ENCODE results near the gene OCA2.

Gene OCA2

GRCh38 chr15:27932600-27932999, 166.5 kb downstream of the OCA2 start:
- DNase-seq = no peak

DNA sequence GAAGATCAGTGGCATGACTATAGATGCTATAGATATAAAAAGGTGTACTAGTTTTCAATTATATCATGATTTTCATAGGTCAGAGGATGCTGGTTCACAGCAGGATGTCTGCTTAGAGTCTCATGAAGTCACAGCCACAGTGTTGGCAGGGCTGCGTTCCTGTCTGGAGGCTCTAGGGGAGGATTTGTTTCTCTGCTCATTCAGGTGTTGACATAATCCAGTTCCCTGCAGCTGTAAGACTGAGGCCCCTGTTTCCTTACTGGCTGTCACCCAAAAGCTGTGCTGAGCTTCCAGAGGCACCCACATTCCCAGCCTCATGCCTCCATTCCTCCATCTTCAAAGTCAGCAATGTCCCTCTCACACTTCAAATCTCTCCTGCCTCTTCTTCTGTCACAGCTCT, 170.7 kb downstream of the OCA2 start:
- DNase-seq = no peak

- DNase-seq = no peak
These were observed 186.8 kb downstream of the OCA2 start for GRCh38 chr15:27912283-27912682.

DNA sequence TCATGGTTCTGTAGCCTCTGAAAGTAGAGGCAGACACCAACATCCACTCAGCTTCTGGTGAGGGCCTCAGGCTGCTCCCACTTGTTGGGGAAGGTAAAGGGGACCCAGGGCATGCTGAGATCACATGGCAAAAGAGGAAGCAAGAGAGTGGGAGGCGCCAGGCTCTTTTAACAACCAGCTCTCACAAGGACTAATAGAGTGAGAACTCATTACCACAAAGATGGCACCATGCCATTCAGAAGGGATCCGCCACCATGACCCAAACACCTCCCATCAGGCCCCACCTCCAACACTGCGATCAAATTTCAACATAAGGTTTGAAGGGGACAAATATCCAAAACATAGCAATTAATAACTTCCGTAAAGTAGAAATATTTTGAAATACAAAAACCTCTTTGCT, 192.3 kb downstream of the OCA2 start:
- DNase-seq = no peak

GRCh38 chr15:27903405-27903804, 195.7 kb downstream of the OCA2 start:
- DNase-seq = no peak

- DNase-seq = no peak
These were observed 196.3 kb downstream of the OCA2 start for GRCh38 chr15:27902680-27903385.

- no peak for DNase-seq
These were observed 199.4 kb downstream of the OCA2 start for GRCh38 chr15:27899583-27900285.

DNA sequence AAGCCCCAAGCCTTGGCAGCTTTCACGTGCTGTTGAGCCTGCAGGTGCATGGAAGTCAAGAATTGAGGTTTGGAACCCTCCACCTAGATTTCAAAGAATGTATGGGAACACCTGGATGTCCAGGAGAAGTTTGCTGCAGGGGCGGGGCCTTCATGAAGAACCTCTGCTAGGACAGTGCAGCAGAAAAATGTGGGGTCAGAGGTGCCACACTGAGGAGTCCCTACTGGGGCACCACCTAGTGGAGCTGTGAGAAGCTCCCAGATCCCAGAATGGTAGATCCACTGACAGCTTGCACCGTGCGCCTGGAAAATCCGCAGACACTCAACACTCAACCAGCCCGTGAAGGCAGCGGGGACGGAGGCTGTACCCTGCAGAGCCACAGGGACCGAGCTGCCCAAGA, 201.6 kb downstream of the OCA2 start:
- no peak for DNase-seq

DNA sequence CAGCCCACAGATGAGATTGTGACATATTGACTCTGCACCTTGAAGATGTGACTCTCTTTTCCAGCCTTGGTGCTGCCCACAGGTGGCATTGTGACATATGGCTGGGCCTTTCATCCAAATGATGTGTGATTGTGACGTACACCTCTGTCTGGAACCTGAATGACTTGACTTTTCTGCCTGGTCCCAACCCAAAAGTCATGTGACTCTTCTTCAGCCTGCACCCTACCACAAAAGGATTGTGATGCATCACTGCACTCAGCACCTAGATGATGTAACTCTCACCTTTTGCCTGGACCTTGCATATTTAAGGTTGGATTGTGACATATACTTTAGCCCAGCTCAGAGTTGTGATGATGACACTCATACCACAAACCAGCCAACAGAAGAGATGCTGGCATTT, 204.5 kb downstream of the OCA2 start:
- no peak for DNase-seq

GRCh38 chr15:27889258-27889657, 209.9 kb downstream of the OCA2 start:
- no peak for DNase-seq

DNA sequence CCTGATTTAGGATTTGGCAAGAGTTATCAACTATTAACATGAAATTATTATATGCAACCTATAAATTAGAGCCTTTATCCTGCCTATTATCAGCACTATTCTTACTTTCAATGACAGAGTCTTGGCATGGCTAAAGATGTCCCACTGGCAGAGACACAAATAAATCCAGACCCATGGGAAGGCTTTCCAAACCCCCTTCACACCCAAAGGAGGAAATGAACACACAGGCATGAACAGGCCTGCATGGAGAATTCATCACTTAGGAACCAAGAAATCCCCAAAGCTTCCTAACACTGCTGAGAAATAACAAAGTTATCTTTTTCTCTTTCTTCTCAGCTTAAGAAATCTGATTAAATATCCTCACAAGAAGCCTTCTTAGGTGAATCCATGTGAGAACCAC, 213.9 kb downstream of the OCA2 start:
- DNase-seq = no peak

GRCh38 chr15:27884726-27885125, 214.4 kb downstream of the OCA2 start:
- no peak for DNase-seq

GRCh38 chr15:27878841-27879240, 220.3 kb downstream of the OCA2 start:
- no peak for DNase-seq

- no peak for DNase-seq
These were observed 225.3 kb downstream of the OCA2 start for GRCh38 chr15:27873828-27874227.

DNA sequence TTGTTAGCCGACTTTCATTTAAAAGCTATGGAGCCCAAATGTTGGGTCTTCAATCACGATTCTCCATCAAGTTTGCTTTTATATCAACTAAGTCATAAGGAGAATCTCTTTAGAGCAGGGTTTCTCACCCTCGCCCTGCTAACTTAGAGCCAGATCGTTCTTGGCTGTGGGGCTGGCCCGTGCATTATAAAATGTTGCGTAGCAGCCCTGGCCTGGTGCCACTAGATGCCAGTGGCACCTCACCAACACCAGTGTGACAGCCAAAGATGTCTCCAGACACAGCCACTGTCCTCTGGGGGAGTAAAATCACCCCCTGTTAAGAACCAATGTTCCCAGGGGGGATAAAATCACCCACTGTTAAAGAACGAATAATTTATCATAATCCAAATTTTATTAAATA, 226.1 kb downstream of the OCA2 start:
- no peak for DNase-seq

DNA sequence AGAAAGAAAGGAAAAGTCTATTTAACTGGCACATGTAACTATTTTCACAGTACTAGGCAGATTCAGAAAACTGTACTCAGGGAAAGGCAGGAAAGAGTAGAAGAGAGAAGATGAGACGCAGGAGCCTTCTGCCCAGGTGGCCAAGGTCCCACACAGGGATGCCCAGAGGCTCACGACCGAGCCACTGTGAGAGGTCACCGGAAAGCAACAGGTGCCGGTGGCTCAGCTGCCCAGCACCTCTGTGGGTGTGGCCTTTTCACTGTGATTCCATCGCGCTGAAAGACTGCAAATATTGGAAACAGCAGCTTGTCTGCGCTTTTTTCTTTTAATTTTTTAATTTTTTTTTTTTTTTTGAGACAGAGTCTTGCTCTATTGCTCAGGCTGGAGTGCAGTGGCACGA, 226.8 kb downstream of the OCA2 start:
- no peak for DNase-seq

DNA sequence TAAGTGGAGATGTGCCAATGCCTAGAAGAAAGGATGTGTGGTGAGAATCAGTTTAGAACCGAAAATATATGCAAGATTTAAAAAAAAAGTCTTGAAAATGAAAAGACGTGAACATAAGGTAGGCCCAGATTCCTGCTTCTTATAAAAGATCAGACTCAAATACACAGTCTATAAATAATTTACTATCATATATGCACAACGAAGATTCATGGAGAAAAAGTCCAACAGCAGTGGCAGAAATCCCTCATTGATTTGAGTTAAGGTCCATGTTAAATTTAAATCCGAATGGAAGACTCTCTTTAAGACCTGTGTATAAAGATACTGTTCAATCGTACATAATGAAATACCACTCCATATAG, 227.2 kb downstream of the OCA2 start:
- no peak for DNase-seq

DNA sequence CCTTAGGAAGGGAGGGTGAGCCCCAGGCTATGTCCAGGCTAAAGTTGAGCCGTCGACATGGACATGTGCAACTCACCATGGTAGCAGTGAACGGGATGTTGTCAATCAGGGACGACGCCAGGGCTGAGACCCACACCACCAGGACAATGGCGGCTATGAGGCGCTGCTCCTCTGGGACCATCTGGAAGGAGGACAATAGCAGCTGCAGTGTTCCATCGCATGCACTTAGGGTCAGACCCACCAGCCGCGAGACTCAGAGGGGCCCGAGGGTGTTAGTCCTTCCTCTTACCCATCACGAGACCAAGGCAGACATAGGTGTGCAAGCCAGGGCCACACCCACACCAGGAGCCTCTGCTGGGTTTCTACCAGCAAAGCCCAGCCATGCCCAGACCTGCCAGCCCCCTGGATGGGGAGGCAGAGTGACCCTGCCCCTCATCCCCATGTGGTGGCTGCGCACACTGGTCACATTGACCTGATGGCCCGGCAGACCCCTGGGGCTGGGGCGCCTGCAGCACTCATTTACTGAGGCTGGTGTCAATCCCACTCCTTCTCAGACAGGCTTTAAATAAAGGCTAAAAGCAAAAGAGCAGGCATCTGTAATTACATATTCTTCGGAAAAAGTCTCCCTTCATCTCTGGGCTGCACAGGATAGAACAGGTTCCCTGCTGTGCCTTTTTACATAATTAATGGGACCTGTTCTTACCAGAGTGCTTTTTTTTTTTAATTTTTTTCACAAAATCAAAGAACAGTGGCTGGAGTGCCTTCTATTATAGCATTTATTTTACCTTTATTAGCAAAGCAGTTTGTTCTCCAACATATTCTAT, 227.8 kb downstream of the OCA2 start:
- DNase-seq = no peak

GRCh38 chr15:27870320-27870719, 228.8 kb downstream of the OCA2 start:
- DNase-seq = no peak

GRCh38 chr15:27869697-27870281, 229.3 kb downstream of the OCA2 start:
- no peak for DNase-seq

DNA sequence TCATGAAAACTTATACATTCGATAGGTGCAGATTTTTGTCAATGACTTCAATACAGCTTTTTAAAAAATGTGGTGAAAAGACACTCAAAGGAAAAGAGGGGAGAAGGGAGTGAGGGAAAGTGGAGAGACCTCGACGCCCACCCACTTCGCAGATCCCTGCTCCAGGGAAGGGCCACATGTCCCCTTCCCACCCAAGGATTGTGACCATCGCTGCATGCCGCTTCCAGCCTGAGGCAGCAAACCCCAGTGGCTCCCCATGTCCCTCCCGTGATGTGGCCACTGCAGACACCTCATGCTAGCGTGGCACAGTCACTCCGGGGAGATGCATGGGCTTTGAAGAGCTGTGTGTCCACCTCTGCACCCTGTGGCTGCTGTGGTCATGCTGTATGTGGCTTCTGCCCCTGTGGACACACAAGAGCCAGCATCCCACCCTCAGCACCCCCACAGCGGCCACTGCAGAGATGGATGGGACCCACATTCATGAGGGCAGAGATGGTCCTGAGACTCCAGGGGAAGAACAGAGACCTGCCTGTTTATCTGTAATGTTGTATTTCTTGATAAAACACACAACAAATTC, 230.2 kb downstream of the OCA2 start:
- DNase-seq = no peak

- no peak for DNase-seq
These were observed 231.3 kb downstream of the OCA2 start for GRCh38 chr15:27867861-27868260.

GRCh38 chr15:27866505-27867165, 232.5 kb downstream of the OCA2 start:
- DNase-seq = no peak
